Ovary (tissue), 9 donors: ENCODE data around the gene RPL37A. TPM values are rescaled to one million over a fixed set of nuclear protein-coding genes. Genes with fewer than 3 reads are reported as not detected.

ENCODE experiments used
- DNase-seq, 5 donors: peaks; one replicate each; pipeline ENCODE4 v3.0.0-alpha.2; 2019 to 2020
- H3K27ac ChIP-seq, 2 donors: fragments of 200-600 bp; one replicate each; pipeline versions ENCODE4 v1.5.1 to v1.8.0; 2019 to 2022
- H3K27me3 ChIP-seq: fragments of 200-600 bp; one replicate; pipeline ENCODE4 v1.8.0; 2022
- H3K36me3 ChIP-seq: fragments of 200-600 bp; sonication (generic); one replicate; pipeline ENCODE4 v1.5.1; 2019
- H3K4me1 ChIP-seq: one replicate; pipeline ENCODE4 v1.8.1; 2013; ENCODE audit warnings: mild to moderate bottlenecking, moderate library complexity; ENCODE audit not compliant: insufficient read depth
- H3K4me3 ChIP-seq: fragments of 200-600 bp; sonication (generic); one replicate; pipeline ENCODE4 v1.5.1; 2017
- H3K9me3 ChIP-seq, 2 donors: fragments of 200-600 bp in 1 of 2; sonication (generic) in 1 of 2; one replicate each; pipeline versions ENCODE4 v1.5.1 to v1.8.1; 2013 to 2019; ENCODE audit warnings: mild to moderate bottlenecking in 1 of 2, moderate library complexity in 1 of 2
- EP300 ChIP-seq: sonication (generic); formaldehyde crosslinking; IDR thresholded peaks from one replicate; pipeline ENCODE4 v1.6.1; 2017; ENCODE audit warnings: antibody characterized with exemption
- POLR2A ChIP-seq: fragments of 450-650 bp; IDR thresholded peaks from one replicate; pipeline ENCODE4 v1.6.1; 2017; ENCODE audit warnings: antibody characterized with exemption, mild to moderate bottlenecking, moderate library complexity
- WGBS, 3 donors: extraction: QIAGEN DNeasy Blood & Tissue Kit in 1 of 3; methylation state at CpG; one replicate each; pipeline versions ENCODE4 v1.1.5 to v1.1.7; 2013 to 2017; 5-methylcytosine and 5-hydroxymethylcytosine counted together
- intact Hi-C, 4 donors: fragments of 100-400 bp; cut with DNase I; formaldehyde crosslinking; loops; one replicate each; pipeline versions ENCODE4 v1.11.0 to v1.15.1; 2022 to 2023
- polyA plus RNA-seq, 2 donors: library from polyadenylated mRNA; stranded (reverse); fragments of 200-250 nt in 1 of 2; fragments of 350-450 nt in 1 of 2; fragmentation: Illumina TruSeq in 1 of 2; extraction: RNeasy Lipid Tissue Mini Kit (QIAGEN cat#74804) in 1 of 2; gene quantifications; one replicate each; pipeline ENCODE4 v1.2.3, GENCODE V29; 2013 to 2014
- total RNA-seq, 7 donors: library from RNA; depleted of rRNA in 2 of 7; stranded (reverse); fragments of >200 nt in 2 of 7; fragmentation: NEBNext Ultra II Directional in 3 of 7; extraction: Animal tissue kit (Norgen Biotek cat#: 25700) in 3 of 7; gene quantifications; one replicate each; pipeline versions ENCODE4 v1.1.0 to v1.2.4, GENCODE V29; 2016 to 2023
- TF ChIP-seq, protein P1 (sequence below), 3 donors: fragments of 450-650 bp in 2 of 3; fragments of 200-600 bp in 1 of 3; IDR thresholded peaks; one replicate each; pipeline versions ENCODE4 v1.5.1 to v1.8.0; 2016 to 2022; ENCODE audit warnings: antibody characterized with exemption in 3 of 3, mild to moderate bottlenecking in 1 of 3
- donor health status: DM: no; HTN: no; CAD: no; lungs with moderate emphysema.
- donor health status: DM: no; HTN: no; CAD: no.
- donor health status: Bipolar disorder and iron deficiency.
- donor health status: DM: yes; HTN: yes; CAD: no.
- donor health status: DM: no; HTN: no; CAD: no.
- donor health status: DM: yes; HTN: yes; CAD: no.

The RPL37A gene
- total and polyA plus RNA-seq, 9 donors, result 3,187 to 7,390 (median 5,316) TPM

DNA sequence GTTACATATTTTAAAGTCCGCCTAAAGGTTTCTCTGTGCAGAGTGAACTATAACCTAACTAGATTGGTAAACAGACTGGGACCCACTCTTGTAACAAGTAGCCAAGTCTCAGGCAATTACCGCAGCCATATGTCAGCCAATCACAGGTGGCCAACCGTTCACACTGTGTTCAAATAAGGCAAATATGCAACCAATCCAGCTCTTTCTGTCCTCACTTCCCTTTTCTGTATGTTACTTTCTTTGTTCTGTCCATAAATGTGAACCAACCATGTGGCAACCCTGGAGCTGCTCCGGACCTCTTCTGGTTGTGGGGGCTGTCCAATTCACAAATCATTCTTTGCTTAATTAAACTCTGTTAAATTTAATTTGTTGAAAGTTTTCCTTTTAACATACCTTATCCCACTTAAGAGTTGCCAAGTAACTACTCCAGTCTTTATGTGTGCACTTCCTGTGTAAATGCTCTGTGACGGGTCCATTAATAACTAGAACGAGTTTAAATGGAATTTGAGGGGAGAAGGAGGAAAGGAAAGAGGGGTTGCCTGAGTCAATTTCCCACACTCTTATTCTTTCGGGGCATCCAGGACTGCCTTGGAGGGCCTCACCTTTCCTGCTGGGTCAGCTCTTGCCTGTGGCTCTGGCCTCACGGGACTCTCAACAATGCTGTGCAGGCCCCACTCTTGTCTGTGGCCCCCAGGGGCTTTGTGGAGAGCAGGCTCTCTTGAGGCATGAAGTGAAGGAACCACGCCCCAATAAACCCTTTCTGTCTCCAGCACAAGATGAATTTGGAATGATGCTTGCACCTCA, 6.6 kb upstream of the RPL37A start:
- Histone ChIP-seq H3K9me3 (no peaks in the 10 kb centered on the region), H3K36me3 (no peaks in the 10 kb centered on the region), H3K27me3 (no peaks in the 10 kb centered on the region), H3K4me3 (no peak overlapping the region), H3K27ac (no peak overlapping the region), H3K4me1 (no peaks in the 10 kb centered on the region)
- 84 to 90% (median 89%) methylated on average over 9 of the region's 9 CpGs for WGBS, 3 donors
- intact Hi-C loops, result no loop called here
- TF ChIP-seq EP300 (no peak), POLR2A (no peak)
- TF ChIP-seq, protein P1, sequence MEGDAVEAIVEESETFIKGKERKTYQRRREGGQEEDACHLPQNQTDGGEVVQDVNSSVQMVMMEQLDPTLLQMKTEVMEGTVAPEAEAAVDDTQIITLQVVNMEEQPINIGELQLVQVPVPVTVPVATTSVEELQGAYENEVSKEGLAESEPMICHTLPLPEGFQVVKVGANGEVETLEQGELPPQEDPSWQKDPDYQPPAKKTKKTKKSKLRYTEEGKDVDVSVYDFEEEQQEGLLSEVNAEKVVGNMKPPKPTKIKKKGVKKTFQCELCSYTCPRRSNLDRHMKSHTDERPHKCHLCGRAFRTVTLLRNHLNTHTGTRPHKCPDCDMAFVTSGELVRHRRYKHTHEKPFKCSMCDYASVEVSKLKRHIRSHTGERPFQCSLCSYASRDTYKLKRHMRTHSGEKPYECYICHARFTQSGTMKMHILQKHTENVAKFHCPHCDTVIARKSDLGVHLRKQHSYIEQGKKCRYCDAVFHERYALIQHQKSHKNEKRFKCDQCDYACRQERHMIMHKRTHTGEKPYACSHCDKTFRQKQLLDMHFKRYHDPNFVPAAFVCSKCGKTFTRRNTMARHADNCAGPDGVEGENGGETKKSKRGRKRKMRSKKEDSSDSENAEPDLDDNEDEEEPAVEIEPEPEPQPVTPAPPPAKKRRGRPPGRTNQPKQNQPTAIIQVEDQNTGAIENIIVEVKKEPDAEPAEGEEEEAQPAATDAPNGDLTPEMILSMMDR (IDR thresholded peaks at IDR 0.05), result no peak
- DNase-seq, result no peak

DNA sequence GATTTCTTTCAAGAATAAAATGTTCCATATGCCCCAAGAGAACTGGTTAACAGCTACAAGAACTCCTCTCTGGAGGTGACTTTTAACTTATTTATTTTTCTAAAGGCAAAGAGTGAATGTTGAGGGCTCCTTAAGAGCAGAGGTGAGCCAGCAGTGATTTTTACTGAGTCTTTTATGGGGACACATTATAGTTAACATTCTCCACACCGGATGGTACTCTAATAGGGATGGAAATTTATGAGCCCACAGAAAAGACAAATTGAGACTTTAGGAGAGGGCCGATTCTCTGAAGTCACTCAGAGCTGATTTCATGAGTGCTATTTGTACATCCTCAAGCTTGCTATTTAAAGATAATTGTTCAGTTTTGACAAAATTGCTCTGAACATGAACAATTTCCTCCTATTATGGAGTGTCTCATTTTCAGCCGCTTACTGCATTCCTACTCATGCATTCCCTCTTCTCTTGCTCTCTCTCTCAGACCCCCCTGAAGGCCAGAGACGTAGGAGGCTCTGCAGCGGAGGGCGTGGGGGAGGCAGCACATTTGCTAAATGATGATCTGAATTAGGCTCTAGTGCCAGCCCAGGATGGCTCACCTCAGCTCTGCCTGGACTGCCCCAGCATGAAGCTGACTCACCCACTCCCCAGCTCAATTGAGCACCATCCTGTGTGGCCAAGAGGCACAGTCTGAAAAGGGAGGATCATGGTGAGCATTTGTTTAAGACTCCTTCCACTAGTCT, 5.9 kb upstream of the RPL37A start:
- Histone ChIP-seq H3K27me3 (no peaks in the 10 kb centered on the region), H3K27ac (no peak overlapping the region), H3K36me3 (no peaks in the 10 kb centered on the region), H3K4me1 (no peaks in the 10 kb centered on the region), H3K9me3 (no peaks in the 10 kb centered on the region), H3K4me3 (no peak overlapping the region)
- WGBS, 3 donors, result 12 to 13% (median 12%) methylated on average over 6 of the region's 6 CpGs
- TF ChIP-seq POLR2A, result no peak
- TF ChIP-seq, protein P1 (IDR thresholded peaks at IDR 0.05), result no peak
- no peak for TF ChIP-seq EP300
- DNase-seq, result peak in 2 of 5 donors; percentile 34 to 47
- intact Hi-C loops, result no loop called here

DNA sequence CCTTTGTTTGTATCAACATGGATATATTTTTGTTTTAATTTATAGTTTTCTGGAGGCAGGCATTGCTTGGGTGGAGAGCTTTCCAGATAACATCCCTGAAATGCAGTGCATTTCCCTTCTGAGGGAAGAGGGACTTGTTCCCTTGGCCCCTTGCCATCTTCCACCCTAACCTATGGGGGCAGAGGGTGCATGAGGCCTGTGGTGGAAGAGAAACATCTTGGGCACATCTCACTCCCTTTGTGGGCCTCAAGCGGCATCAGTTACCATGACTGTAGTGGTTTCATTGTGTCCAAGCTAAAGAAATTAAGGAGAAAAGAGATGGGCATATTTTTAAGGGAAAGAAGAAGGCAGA, 5.3 kb upstream of the RPL37A start:
- Histone ChIP-seq H3K27me3 (no peaks in the 10 kb centered on the region), H3K9me3 (no peaks in the 10 kb centered on the region), H3K36me3 (no peaks in the 10 kb centered on the region), H3K4me3 (no peak overlapping the region), H3K27ac (no peak overlapping the region), H3K4me1 (no peaks in the 10 kb centered on the region)
- WGBS, 3 donors, result 45 to 72% (median 58%) methylated on average over 1 of the region's 1 CpG
- TF ChIP-seq POLR2A (no peak), EP300 (no peak)
- TF ChIP-seq, protein P1 (IDR thresholded peaks at IDR 0.05), result no peak
- no peak for DNase-seq
- intact Hi-C loops, result no loop called here

DNA sequence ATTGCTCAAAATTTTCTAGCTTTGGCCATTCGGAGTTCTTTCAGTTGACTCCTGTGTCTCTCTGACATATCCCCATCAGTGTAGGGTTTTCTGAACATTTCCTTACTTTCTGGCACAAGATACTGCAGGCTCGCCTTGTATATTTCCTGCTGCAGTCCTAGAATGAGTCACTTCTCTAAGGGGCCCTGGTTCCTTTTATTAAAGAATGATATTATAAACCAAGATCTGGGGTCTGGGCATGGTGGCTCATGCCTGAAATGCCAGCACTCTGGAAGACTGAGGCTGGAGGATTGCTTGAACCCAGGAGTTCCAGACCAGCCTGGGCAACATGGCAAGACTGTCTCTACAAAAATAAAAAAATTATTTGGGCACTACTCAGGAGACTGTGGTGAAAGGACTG, 3.0 kb upstream of the RPL37A start:
- no peaks in the 10 kb centered on the region for H3K9me3 ChIP-seq
- no peak overlapping the region for H3K4me3 ChIP-seq
- intact Hi-C loops, result no loop called here
- no peak overlapping the region for H3K27ac ChIP-seq
- no peaks in the 10 kb centered on the region for H3K36me3 ChIP-seq
- H3K27me3 ChIP-seq, result no peaks in the 10 kb centered on the region
- DNase-seq, result no peak
- TF ChIP-seq, protein P1 (IDR thresholded peaks at IDR 0.05), result no peak
- no peak for TF ChIP-seq EP300
- TF ChIP-seq POLR2A, result no peak
- peaks cover 1% of the 10 kb centered on the region for H3K4me1 ChIP-seq
- WGBS, 3 donors, result 38 to 57% (median 51%) methylated on average over 2 of the region's 2 CpGs
